GM21529 (cell line): ENCODE results near the gene KIF12.
A peak's percentile ranks its signal among the peaks of the same experiment; 100 is the strongest.
"Not testable (repeated sequence)": the region's sequence is repeated elsewhere in the genome, so short reads cannot be mapped to it uniquely, and the experiment has no call there.

Experiments
- ATAC-seq: cut with Tn5 transposase; IDR thresholded peaks from one replicate; pipeline ENCODE4 v1.9.1; 2021; ENCODE audit not compliant: unreplicated experiment

The KIF12 gene

GRCh38 chr9:114086009-114086408 is 13.1 kb downstream of the KIF12 start:
- ATAC-seq = no peak

- ATAC-seq = no peak
Observed at GRCh38 chr9:114085387-114085789, 13.7 kb downstream of the KIF12 start.

- no peak for ATAC-seq
Observed at GRCh38 chr9:114084282-114085073, 14.6 kb downstream of the KIF12 start.

GRCh38 chr9:114083666-114084065 is 15.4 kb downstream of the KIF12 start:
- no peak for ATAC-seq

GRCh38 chr9:114082763-114083412 is 16.2 kb downstream of the KIF12 start:
- ATAC-seq = not testable (repeated sequence)

- peak; percentile 87 for ATAC-seq
Observed at GRCh38 chr9:114082017-114082762, 16.9 kb downstream of the KIF12 start.

- ATAC-seq = no peak
Observed at GRCh38 chr9:114081441-114082016, 17.6 kb downstream of the KIF12 start.

GRCh38 chr9:114080773-114081440 is 18.2 kb downstream of the KIF12 start:
- no peak for ATAC-seq

- ATAC-seq = no peak
Observed at GRCh38 chr9:114080195-114080772, 18.8 kb downstream of the KIF12 start.

GRCh38 chr9:114078781-114079156 is 20.3 kb downstream of the KIF12 start:
- ATAC-seq = no peak

GRCh38 chr9:114078021-114078780 is 20.9 kb downstream of the KIF12 start, which contains the start of gene AMBP:
Gene AMBP, minus strand, starts transcription at chr9:114078300. Its CDS starts 91 bp downstream, at chr9:114078209.
- no peak for ATAC-seq

- no peak for ATAC-seq
Observed at GRCh38 chr9:114077162-114077837, 21.8 kb downstream of the KIF12 start.

GRCh38 chr9:114076237-114077161 is 22.6 kb downstream of the KIF12 start:
- ATAC-seq = no peak

GRCh38 chr9:114075602-114076001 is 23.5 kb downstream of the KIF12 start:
- ATAC-seq = no peak

GRCh38 chr9:114072184-114073140 is 26.6 kb downstream of the KIF12 start:
- ATAC-seq = no peak

GRCh38 chr9:114071197-114071795 is 27.8 kb downstream of the KIF12 start:
- no peak for ATAC-seq
